Neural cell (in vitro differentiated cells): ENCODE measurements around the gene POLE. TPM values are rescaled to one million over a fixed set of nuclear protein-coding genes. Genes with fewer than 3 reads are reported as not detected.

ENCODE experiments used
- H2AFZ ChIP-seq: fragments of 200-600, 300-800 bp; sonication (generic), shearing (Covaris generic); 2 replicates; pipeline ENCODE4 v1.6.0; 2014; ENCODE audit warnings: low read depth, mild to moderate bottlenecking, antibody characterized with exemption, low read length, moderate library complexity
- H3F3A ChIP-seq: fragments of 200-600 bp; shearing (Covaris generic); 2 replicates; pipeline ENCODE4 v1.6.1; 2016; ENCODE audit warnings: mild to moderate bottlenecking, moderate library complexity, mixed read lengths, antibody characterized with exemption, low read length; ENCODE audit not compliant: insufficient read depth, poor library complexity, severe bottlenecking
- H3K27ac ChIP-seq: fragments of 200-600, 300-800 bp; sonication (generic), shearing (Covaris generic); 2 replicates; pipeline ENCODE4 v1.5.1; 2014; ENCODE audit warnings: mild to moderate bottlenecking, low read length, moderate library complexity
- H3K27me3 ChIP-seq: fragments of 300-800, 200-600 bp; sonication (generic), shearing (Covaris generic); 2 replicates; pipeline ENCODE4 v1.6.0; 2014; ENCODE audit warnings: mild to moderate bottlenecking, low read depth, low read length, moderate library complexity; ENCODE audit not compliant: insufficient read depth
- H3K36me3 ChIP-seq: fragments of 300-800, 200-600 bp; sonication (generic), shearing (Covaris generic); 2 replicates; pipeline ENCODE4 v1.5.1; 2014; ENCODE audit warnings: mild to moderate bottlenecking, antibody characterized with exemption, low read length, moderate library complexity; ENCODE audit not compliant: insufficient read depth
- H3K4me2 ChIP-seq: fragments of 300-800, 200-600 bp; sonication (generic), shearing (Covaris generic); 2 replicates; pipeline ENCODE4 v1.6.0; 2014; ENCODE audit warnings: mild to moderate bottlenecking, low read length
- H3K4me3 ChIP-seq: fragments of 300-800, 200-600 bp; sonication (generic), shearing (Covaris generic); 2 replicates; pipeline ENCODE4 v1.5.1; 2014; ENCODE audit warnings: mild to moderate bottlenecking, low read length, moderate library complexity
- H3K79me2 ChIP-seq: fragments of 200-600 bp; shearing (Covaris generic); replicated peaks from 2 replicates; pipeline ENCODE4 v1.6.0; 2014; ENCODE audit warnings: mild to moderate bottlenecking, low read length, moderate library complexity; ENCODE audit not compliant: insufficient read depth
- H3K9ac ChIP-seq: fragments of 300-800, 200-600 bp; sonication (generic), shearing (Covaris generic); 2 replicates; pipeline ENCODE4 v1.6.1; 2016; ENCODE audit warnings: mild to moderate bottlenecking, low read length, mixed read lengths
- H3K9me2 ChIP-seq: fragments of 200-600 bp; shearing (Covaris generic); 2 replicates; pipeline ENCODE4 v1.6.1; 2016; ENCODE audit warnings: mild to moderate bottlenecking, low read length, mixed read lengths; ENCODE audit not compliant: insufficient read depth
- H3K9me3 ChIP-seq: fragments of 200-600, 300-800 bp; sonication (generic), shearing (Covaris generic); 2 replicates; pipeline ENCODE4 v1.6.1; 2016; ENCODE audit warnings: mild to moderate bottlenecking, mixed run types, low read length, moderate library complexity, mixed read lengths
- H4K20me1 ChIP-seq: fragments of 200-600 bp; shearing (Covaris generic); 2 replicates; pipeline ENCODE4 v1.6.1; 2016; ENCODE audit warnings: mild to moderate bottlenecking, mixed run types; ENCODE audit not compliant: insufficient read depth
- CTCF ChIP-seq: fragments of 450-650 bp; IDR thresholded peaks from 2 replicates; pipeline ENCODE4 v1.5.1; 2014; ENCODE audit warnings: antibody characterized with exemption, mild to moderate bottlenecking, moderate library complexity; ENCODE audit not compliant: poor library complexity, severe bottlenecking
- EP300 ChIP-seq: fragments of 450-650 bp; conservative IDR thresholded peaks from 2 replicates; pipeline ENCODE4 v1.6.1; 2014; ENCODE audit warnings: antibody characterized with exemption, mild to moderate bottlenecking, moderate library complexity; ENCODE audit not compliant: poor library complexity, severe bottlenecking
- EZH2 ChIP-seq: fragments of 200-600, 300-800 bp; shearing (Covaris generic), sonication (generic); IDR thresholded peaks from 2 replicates; pipeline ENCODE4 v1.6.1; 2014; ENCODE audit warnings: antibody characterized with exemption, low read length, borderline replicate concordance, mild to moderate bottlenecking; ENCODE audit not compliant: insufficient read depth, poor library complexity, severe bottlenecking
- MXI1 ChIP-seq: fragments of 450-650 bp; conservative IDR thresholded peaks from 2 replicates; pipeline ENCODE4 v1.6.1; 2014; ENCODE audit warnings: antibody characterized with exemption, mild to moderate bottlenecking; ENCODE audit not compliant: poor library complexity, severe bottlenecking
- POLR2AphosphoS5 ChIP-seq: IDR thresholded peaks from 2 replicates; pipeline ENCODE4 v1.6.1; 2012
- RAD21 ChIP-seq: fragments of 450-650 bp; conservative IDR thresholded peaks from 2 replicates; pipeline ENCODE4 v1.6.1; 2014; ENCODE audit warnings: antibody characterized with exemption, mild to moderate bottlenecking, moderate library complexity
- REST ChIP-seq: IDR thresholded peaks from 2 replicates; pipeline ENCODE4 v1.6.1; 2012; ENCODE audit warnings: borderline replicate concordance
- SMC3 ChIP-seq: fragments of 450-650 bp; conservative IDR thresholded peaks from 2 replicates; pipeline ENCODE4 v1.6.1; 2014; ENCODE audit warnings: antibody characterized with exemption, mild to moderate bottlenecking, moderate library complexity; ENCODE audit not compliant: poor library complexity
- TAF1 ChIP-seq: IDR thresholded peaks from 2 replicates; pipeline ENCODE4 v1.6.1; 2012; ENCODE audit warnings: low read depth
- polyA plus RNA-seq: library from polyadenylated mRNA; depleted of rRNA; stranded (reverse); fragments of >200 nt; gene quantifications from 2 replicates; pipeline ENCODE4 v1.2.3, GENCODE V29; 2014

The POLE gene
- polyA plus RNA-seq, 1 donor from 2014 or later: 8.5 TPM

GRCh38 chr12:132668191-132669088 lies 18.7 kb downstream of the POLE start:
- H3K4me2 ChIP-seq: no peak overlapping the region
- H3K9me3 ChIP-seq: no peaks in the 10 kb centered on the region
- no peaks in the 10 kb centered on the region for H3K36me3 ChIP-seq
- H3K27me3 ChIP-seq: no peaks in the 10 kb centered on the region
- H3F3A ChIP-seq: no peaks in the 10 kb centered on the region
- no peaks in the 10 kb centered on the region for H3K79me2 ChIP-seq
- no peak overlapping the region for H2AFZ ChIP-seq
- no peak overlapping the region for H3K9ac ChIP-seq
- TF ChIP-seq TAF1 (no peak), CTCF (no peak)
- no peak overlapping the region for H3K4me3 ChIP-seq
- no peaks in the 10 kb centered on the region for H3K9me2 ChIP-seq
- no peak overlapping the region for H3K27ac ChIP-seq
- H4K20me1 ChIP-seq: no peaks in the 10 kb centered on the region

GRCh38 chr12:132665794-132666193 lies 21.3 kb downstream of the POLE start:
- Histone ChIP-seq H3K4me2 (no peak overlapping the region), H3K4me3 (no peak overlapping the region), H3K27me3 (no peaks in the 10 kb centered on the region), H3K9me2 (no peaks in the 10 kb centered on the region), H4K20me1 (no peaks in the 10 kb centered on the region), H3K79me2 (no peaks in the 10 kb centered on the region), H3K36me3 (no peaks in the 10 kb centered on the region), H3K9ac (no peak overlapping the region), H3K27ac (no peak overlapping the region), H2AFZ (no peak overlapping the region), H3F3A (no peaks in the 10 kb centered on the region), H3K9me3 (no peaks in the 10 kb centered on the region)
- TF ChIP-seq REST (no peak), EP300 (no peak), POLR2AphosphoS5 (no peak), CTCF (no peak), MXI1 (no peak), RAD21 (no peak), TAF1 (no peak), EZH2 (no peak), SMC3 (no peak)
